Activated effector memory CD4-positive, alpha-beta T cell treated with Interleukin-2 at 50 U/mL for 16 hours (primary cell): Measurements from ENCODE around the gene SCLT1.

Source experiments
- DNase-seq: peaks from one replicate; pipeline ENCODE4 v3.0.0-alpha.2; 2020

Gene SCLT1

GRCh38 chr4:128866691-128867090 is 226.6 kb downstream of the SCLT1 start:
- no peak for DNase-seq

DNA sequence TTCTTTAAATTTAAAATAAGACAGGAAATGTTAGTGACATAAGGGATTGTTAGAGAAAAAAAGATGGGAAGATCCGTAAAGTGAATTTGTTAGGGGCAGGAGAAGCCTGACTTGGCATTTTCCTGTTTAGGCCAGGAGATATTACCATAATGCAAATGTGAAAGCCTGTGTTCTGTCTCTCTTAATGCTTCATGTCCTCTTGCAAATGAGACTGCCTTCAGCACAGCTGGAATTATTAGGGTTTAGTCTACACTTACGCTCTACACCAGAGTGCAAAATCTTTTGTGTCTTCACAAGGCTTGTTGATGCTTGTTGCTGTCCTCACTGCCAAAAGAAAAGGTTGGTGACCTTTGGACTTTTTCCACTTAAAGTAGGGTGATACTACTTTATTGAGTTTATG is 227.1 kb downstream of the SCLT1 start:
- no peak for DNase-seq

DNA sequence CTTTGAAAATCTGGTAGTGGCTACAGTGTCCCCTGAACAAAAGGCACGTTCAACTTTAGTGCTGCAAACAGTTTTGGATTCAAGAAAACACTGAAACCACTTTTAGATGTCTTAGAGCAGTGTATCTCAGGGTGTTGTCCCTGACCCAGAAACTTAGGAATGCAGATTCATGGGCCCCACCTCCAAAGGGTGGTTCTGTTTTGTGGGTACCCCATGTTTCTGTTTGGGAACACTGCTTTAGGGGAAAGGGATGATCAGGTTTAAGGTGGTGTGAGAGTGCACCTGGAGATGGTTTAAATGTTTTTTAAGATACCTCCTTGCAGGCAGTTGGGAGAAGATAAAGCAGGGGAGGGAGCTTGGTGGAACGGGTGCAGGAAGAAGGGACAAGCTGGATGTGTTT is 228.2 kb downstream of the SCLT1 start:
- no peak for DNase-seq

DNA sequence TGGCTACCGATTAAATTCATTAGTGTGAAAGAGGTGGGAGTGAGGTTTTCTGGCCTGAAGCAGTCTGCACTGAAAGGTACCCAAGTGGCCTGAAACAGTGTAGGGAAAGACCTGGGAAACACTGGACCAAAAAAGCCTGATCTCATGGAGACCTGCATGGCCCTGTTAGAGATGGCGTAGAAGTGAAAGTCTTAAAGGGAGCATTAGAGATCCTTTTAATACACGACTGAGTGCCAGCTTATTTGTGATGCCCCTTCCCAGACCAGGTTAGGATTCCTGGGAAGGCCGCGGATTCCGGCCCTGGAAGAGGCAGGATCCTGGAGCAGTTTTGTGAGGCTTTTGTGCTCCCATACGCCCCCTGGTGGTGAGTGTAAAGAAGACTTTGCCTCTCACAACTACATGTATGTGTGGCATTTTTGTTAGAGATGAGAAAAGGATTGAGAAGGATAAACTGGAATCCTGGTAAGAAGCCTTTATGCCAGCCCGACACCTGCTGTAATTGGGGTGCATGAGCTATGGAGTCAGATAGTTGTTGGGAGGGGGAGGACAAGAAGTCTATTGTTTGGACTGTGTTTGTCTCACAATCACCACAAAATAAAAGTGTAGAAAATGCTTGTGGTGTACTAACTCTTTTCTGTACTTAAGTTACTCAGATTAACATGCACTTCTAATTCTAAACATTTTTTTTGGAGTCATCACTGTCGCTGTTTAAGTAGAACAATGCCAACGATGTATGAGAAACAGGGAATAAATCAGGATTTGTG is 229.8 kb downstream of the SCLT1 start:
- DNase-seq = peak; percentile 39

DNA sequence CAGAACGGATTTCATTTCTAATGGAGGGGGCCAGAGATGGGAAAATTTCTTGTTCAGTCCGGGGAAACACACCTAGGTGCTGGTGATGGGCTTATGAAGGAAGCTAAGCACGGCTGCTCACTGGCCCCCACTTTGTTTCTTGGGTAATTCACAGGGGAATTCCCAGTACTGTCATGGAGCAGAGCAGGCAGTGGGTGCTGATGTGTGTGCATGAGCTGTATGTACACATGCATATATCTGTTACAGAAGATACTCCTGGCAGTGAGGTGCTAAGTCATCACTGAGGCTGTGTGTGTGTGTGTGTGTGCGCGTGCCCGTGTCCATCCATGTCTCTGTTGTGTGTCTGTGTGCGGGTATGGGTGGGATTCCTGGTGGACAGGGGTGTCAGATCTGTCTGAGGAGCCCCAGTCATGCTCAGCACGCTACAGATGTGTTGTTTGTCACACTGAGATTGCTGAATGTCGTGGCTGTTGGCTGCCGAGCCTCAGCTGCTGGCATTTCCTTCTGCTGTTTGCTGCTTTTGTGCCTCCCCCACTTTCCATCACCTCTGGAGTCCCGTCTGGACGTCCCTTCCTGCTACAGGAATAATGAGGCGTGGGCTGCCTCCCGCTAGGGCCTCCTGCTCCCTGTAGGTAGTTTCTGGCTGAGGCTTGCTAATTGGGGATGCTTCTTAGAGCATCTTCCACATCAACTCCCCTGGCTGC is 230.6 kb downstream of the SCLT1 start:
- no peak for DNase-seq

- no peak for DNase-seq
Measured at GRCh38 chr4:128861856-128862518, 231.4 kb downstream of the SCLT1 start.

DNA sequence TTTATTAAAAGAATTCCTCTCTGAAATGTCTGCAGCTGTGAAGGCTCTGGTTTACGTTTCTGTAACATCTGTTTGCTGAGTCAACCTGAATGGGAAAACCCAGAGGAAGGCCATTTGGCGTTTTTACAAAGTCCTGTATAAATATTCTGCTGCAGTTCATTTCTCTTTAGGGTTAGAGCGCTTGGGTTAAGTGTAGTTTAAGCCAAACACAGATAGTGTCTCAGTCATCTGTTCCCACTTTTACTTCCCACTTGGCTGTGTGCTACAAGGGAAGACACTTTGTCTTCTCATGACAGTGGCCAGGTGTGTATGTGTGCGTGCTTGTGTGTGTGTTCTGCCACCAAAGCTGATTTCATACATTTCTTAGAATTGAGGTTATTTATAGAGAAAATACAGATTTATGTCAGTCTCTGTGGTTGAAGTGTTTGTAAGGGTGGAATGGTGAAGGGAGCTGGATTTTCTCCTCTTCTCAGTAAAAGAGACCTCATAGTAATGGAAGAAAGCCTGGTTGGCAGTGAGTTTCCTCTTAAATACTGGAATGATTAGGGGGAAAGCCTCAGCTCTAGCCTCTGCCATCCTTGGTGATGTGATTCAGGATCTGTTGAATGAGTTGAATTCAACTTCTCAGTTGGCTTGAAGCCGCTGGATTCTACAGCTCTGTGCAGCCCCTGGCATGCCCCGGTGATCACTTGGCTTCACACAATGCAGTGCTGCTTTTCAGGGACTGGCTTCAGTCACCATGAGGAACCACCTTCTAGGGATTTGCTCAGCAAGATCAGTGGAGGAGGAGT is 233.3 kb downstream of the SCLT1 start:
- no peak for DNase-seq

DNA sequence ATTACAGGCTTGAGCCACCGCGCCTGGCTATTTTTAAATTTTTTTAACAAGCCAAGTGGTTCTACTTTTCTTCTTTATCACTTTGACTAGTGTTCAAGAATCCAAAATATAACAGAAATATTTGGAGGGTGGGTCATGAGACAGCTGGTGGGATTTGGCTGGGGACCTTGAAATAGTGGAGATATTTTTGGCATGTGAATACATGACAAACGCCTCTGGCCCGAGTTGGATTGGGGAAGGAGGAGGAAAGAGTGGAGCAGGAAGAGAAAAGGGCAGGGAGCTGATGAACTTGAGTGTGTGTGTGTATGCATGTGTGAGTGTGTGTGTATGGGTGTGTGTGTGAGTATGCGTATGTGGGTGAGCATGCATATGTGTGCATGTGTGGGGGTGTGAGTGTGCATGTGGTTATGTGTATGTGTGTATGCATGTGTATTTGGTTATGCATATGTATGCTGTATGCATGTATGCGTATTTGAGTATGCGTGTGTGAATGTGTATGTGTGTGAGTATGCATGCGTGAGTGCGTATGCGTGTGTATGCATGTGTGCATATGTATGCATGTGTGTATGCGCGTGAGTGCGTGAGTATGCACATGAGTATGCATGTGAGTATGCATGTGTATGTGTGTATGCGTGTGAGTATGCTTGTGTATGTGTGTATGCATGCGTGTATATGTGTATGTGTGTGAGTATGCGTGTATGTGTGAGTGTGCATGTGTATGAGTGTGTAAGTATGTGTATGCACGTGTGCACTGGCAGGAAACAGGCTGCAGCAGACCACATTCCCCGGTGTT is 234.3 kb downstream of the SCLT1 start:
- DNase-seq = no peak

- no peak for DNase-seq
Measured at GRCh38 chr4:128856246-128856645, 237.1 kb downstream of the SCLT1 start.

GRCh38 chr4:128855621-128856020 is 237.7 kb downstream of the SCLT1 start:
- no peak for DNase-seq

- no peak for DNase-seq
Measured at GRCh38 chr4:128854433-128854832, 238.9 kb downstream of the SCLT1 start.

GRCh38 chr4:128853741-128854140 is 239.6 kb downstream of the SCLT1 start:
- DNase-seq = no peak

DNA sequence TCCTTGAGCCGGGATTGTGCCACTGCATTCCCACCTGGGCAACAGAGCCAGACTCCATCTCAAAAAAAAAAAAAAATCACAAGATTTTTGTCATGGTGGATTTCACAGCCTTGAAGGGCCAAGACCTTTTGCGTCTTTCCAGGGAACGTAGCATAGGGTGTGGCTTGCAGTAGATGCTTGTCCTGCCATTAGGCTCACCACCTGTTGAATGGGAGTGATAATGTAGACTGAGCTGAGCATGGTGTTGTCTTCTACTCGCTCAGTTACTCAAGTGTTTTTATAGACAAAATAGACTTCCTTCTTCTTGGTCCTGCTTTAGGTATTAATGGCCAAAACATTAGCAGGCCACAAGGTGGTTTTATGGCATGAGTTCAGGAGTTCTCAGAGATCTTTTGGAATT is 243.1 kb downstream of the SCLT1 start:
- DNase-seq = no peak

DNA sequence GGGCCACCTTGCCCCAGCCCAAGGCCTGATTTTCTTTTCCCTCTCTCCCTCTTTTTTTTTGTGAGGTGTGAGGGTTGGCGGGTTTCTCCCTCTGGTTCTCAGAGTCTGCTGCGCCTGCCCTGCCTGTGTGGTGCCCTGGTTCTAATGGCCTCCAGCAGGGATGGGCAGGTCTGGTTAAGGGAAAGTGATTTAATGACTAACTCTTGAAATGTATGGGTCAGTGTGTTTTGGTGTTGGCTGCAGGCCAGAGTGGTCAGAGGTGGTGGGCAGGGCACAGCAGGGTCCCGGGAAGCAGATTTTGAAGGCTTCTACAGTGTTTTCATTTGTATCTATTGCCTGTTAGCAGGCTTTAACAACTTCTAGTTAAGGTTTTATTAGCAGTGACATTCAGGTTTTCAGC is 244.9 kb downstream of the SCLT1 start:
- DNase-seq = no peak

DNA sequence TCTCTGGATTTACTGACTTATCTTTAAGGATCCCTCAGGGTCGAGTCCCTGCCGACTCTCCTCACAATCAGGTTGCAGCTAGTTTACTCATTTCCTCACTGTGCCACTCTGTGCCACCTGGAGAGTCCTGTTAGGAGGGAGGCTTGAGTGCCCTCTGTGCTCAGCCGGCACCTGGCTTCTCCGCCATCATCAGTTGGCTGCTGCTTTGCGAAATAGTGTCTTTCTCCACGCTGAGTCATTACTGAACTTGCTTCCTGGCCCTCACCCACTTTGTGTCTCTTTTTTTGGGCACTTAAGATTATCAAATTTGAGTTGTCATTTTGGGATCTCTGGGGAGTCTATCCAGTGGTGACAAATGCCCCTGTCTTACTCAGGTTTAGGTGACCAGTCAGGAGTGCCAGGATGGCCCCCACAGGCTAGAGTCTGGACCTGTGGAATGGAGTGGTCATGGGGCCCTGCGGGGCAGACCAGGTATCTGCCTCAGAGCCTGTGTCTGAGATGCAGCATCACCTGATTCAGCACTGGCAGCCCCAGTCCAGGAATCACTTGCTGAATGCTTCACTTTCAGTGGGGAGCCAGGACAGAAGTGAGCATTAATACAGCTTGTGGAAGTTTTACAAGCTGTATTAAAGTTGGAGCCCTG is 246.1 kb downstream of the SCLT1 start:
- no peak for DNase-seq

DNA sequence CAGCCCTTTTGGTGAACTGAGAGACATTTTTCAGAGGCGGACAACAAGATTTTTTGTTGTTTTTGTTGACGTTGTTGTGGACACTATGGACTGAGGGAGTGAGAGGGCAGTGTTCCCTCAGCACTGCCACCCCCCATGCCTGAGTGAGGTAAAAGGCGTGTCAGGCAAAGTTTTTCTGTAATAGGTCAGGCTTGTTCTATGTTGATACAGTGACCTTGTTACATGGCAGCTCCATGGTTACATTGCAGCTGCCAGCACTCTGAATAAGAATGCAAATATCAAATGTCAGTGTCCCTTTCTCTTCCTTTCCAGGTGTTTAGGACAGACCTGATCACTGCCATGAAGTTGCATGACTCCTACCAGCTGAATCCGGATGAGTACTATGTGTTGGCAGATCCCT is 247.3 kb downstream of the SCLT1 start:
- no peak for DNase-seq

DNA sequence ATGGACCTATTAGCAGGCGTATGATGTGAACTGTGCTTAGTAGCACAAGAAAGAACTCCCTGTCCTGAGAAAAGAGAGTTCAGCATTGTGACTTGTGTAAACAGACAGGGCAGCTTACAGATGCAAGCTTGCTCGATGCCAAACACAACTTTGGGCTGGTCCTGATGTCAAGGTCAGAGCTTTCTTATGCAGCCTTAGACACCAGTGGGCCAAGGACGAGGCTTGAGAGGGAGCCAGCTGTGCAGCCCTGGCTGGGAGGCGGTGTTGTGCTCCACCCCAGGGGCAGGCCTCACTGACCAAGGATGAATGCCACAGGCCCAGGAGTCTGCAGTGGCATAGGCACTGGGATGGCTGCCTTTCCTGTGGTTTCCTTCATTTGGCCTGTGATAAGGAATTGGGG is 248.4 kb downstream of the SCLT1 start:
- no peak for DNase-seq

DNA sequence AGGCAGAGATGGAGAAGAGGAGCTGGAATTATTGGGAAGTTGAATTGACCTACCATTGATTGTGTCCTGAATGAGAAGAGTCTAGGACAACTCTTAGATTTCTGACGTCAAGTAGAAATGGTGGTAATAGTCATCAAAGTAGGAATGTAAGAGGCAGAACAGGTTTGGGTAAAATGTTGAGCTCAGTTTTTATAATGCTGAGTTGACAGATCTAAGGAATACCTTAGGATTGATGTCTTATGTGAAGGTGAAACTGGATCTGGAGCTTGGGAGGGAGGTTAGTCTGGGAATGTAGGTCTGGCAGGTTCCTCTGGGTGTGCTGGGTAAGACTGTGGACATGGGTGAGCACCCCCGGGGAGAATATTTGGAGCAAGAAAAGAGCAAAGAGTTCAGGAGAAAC is 251.9 kb downstream of the SCLT1 start:
- DNase-seq = no peak

DNA sequence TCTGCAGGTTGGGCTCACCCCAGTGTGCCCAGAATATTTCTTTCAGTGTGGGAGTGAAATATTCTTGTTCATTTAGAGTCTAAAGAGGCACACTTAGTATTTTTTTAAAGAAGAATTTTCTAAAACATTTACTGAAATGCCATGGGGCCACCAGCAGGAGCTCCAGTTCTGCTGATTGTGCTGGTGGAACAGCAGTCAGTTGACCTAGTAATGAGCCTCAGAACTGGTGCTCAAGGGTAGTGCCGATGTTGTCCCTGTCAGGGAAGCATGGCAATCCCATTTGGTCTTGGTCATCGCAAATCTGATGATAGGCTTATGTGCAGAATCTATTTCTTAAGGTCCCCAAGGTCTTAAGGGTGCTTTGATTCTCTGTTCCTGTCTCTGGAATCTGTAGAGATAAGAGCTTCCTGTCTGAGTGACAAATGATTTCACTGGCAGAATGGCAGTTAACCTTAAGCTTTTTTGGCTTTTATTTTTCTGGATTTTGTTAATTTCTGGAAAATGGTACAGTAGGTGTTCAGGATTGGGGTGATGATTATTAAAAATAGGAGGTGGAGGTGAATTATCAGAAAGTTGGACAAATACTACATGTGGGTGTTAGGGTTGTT is 252.5 kb downstream of the SCLT1 start:
- no peak for DNase-seq

DNA sequence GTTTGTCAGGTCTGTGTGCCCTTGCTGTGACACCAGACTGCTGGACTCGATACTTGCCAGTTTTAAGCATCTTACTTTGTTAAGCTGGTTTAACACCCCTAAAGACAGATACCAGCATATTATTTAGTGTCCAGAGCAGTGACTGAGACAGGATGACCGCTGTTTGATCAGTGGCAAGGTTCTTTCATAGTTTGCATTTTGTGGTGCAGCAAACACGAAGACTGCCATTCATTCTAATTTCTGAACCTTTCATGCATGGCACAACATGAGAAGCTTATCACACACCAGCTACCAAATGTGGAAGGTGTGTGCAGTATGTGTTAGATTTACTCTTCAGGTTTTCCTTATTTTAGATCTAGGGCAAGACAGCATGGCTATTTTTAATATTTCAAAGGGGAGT is 255.7 kb downstream of the SCLT1 start:
- DNase-seq = no peak

GRCh38 chr4:128837198-128837597 is 256.1 kb downstream of the SCLT1 start:
- no peak for DNase-seq
